Stimulated activated CD4-positive, alpha-beta T cell treated with anti-CD3 and anti-CD28 coated beads, Interleukin-15, amount 100 ng/mL, for 48 hours (primary cell): ENCODE measurements around the gene ARHGAP8.
"Not testable (repeated sequence)": the region's sequence is repeated elsewhere in the genome, so short reads cannot be mapped to it uniquely, and the experiment has no call there.

ENCODE experiments used
- DNase-seq, 2 donors: peaks; one replicate each; pipeline ENCODE4 v3.0.0-alpha.2; 2020; ENCODE audit warnings: low read depth in 2 of 2

Gene ARHGAP8

GRCh38 chr22:44765571-44766285, 13.4 kb downstream of the ARHGAP8 start:
- no peak for DNase-seq

- no peak for DNase-seq
Measured at GRCh38 chr22:44773082-44773481, 20.7 kb downstream of the ARHGAP8 start.

- DNase-seq = no peak
Measured at GRCh38 chr22:44775862-44776261, 23.5 kb downstream of the ARHGAP8 start.

- DNase-seq = no peak
Measured at GRCh38 chr22:44776605-44777363, 24.4 kb downstream of the ARHGAP8 start.

- DNase-seq = no peak
Measured at GRCh38 chr22:44777364-44777755, 25.0 kb downstream of the ARHGAP8 start.

- DNase-seq = no peak
Measured at GRCh38 chr22:44780876-44781449, 28.6 kb downstream of the ARHGAP8 start.

GRCh38 chr22:44782363-44782963, 30.1 kb downstream of the ARHGAP8 start:
- DNase-seq = no peak

- no peak for DNase-seq
Measured at GRCh38 chr22:44783091-44783490, 30.7 kb downstream of the ARHGAP8 start.

- no peak for DNase-seq
Measured at GRCh38 chr22:44783581-44783980, 31.2 kb downstream of the ARHGAP8 start.

- no peak for DNase-seq
Measured at GRCh38 chr22:44786136-44786535, 33.8 kb downstream of the ARHGAP8 start.

GRCh38 chr22:44786610-44787009, 34.2 kb downstream of the ARHGAP8 start:
- no peak for DNase-seq

GRCh38 chr22:44787832-44788231, 35.5 kb downstream of the ARHGAP8 start:
- no peak for DNase-seq

GRCh38 chr22:44793106-44793505, 40.7 kb downstream of the ARHGAP8 start:
- no peak for DNase-seq

- no peak for DNase-seq
Measured at GRCh38 chr22:44793506-44794172, 41.3 kb downstream of the ARHGAP8 start.

- no peak for DNase-seq
Measured at GRCh38 chr22:44795701-44796630, 43.6 kb downstream of the ARHGAP8 start.

- no peak for DNase-seq
Measured at GRCh38 chr22:44797181-44797725, 44.9 kb downstream of the ARHGAP8 start.

GRCh38 chr22:44799077-44799945, 46.9 kb downstream of the ARHGAP8 start:
- no peak for DNase-seq

- DNase-seq = not testable (repeated sequence)
Measured at GRCh38 chr22:44799946-44800634, 47.7 kb downstream of the ARHGAP8 start.

- DNase-seq = no peak
Measured at GRCh38 chr22:44801476-44801875, 49.1 kb downstream of the ARHGAP8 start.
